K562 (cell line): ENCODE results near the gene MCC. TPM values are rescaled to one million over a fixed set of nuclear protein-coding genes. Genes with fewer than 3 reads are reported as not detected.

Source experiments
- ATAC-seq: fragments of 200-7000 bp; cut with Tn5 transposase; 3 replicates; pipeline ENCODE4 v1.9.1; 2020; ENCODE audit warnings: moderate library complexity
- BruUV-seq: library from RNA; stranded (reverse); fragments of 400-500 nt; replicated peaks from 2 replicates; lab custom pipeline; 2021; lab: Mats Ljungman, UMichigan
- CTCF ChIA-PET: fragments of 300-600 bp; formaldehyde crosslinking; extraction: SDS; loops from one replicate; lab custom pipeline; 2021; ENCODE audit warnings: low intra/inter-chr PET ratio; lab: Yijun Ruan, JAX
- POLR2A ChIA-PET: fragments of 300-600, 350-650 bp; sonication (Branson Sonifier 250); formaldehyde crosslinking; extraction: SDS; loops from one replicate; lab custom pipeline; 2021; ENCODE audit warnings: antibody characterized with exemption, inconsistent platforms; lab: Yijun Ruan, JAX
- DNase-seq, 4 experiments: peaks; one replicate each; pipeline versions ENCODE4 v3.0.0 to v3.0.0-alpha.2; 2011 to 2018; ENCODE audit warnings: low spot score in 3 of 4, mixed read lengths in 3 of 4; ENCODE audit errors: extremely low read depth in 1 of 4
- FAIRE-seq: peaks from 2 replicates; lab custom pipeline; 2011; peaks lifted over from hg19 to GRCh38; lab: Jason Lieb, UNC
- H2AFZ ChIP-seq: 2 replicates; pipeline ENCODE4 v1.6.0; 2011; ENCODE audit warnings: low read depth, low read length, control low read depth, inconsistent platforms
- H3K27ac ChIP-seq: fragments of 200-600 bp; 3 replicates; pipeline ENCODE4 v1.8.0; 2011; ENCODE audit warnings: low read depth, mild to moderate bottlenecking, control low read depth, inconsistent platforms, low read length, moderate library complexity, mixed read lengths; ENCODE audit errors: extremely low read depth
- H3K27me3 ChIP-seq, 2 experiments: fragments of 300-600 bp in 1 of 2; 2 replicates in 1 of 2; 3 replicates in 1 of 2; pipeline versions ENCODE4 v1.6.0 to v1.8.0; 2011; ENCODE audit warnings: inconsistent platforms in 2 of 2, low read length in 2 of 2, mild to moderate bottlenecking in 1 of 2, mixed read lengths in 1 of 2, moderate library complexity in 1 of 2; ENCODE audit not compliant: control insufficient read depth in 2 of 2, insufficient read depth in 2 of 2
- H3K36me3 ChIP-seq: fragments of 300-600 bp; 3 replicates; pipeline ENCODE4 v1.8.0; 2011; ENCODE audit warnings: mild to moderate bottlenecking, low read length, inconsistent platforms; ENCODE audit not compliant: control insufficient read depth, insufficient read depth
- H3K4me1 ChIP-seq, 2 experiments: fragments of 200-600 bp in 1 of 2; replicated peaks in 1 of 2; 2 replicates in 1 of 2; 3 replicates in 1 of 2; pipeline versions ENCODE4 v1.5.1 to v1.8.0; 2011; ENCODE audit warnings: inconsistent platforms in 2 of 2, low read length in 2 of 2, mild to moderate bottlenecking in 1 of 2, mixed read lengths in 1 of 2, moderate library complexity in 1 of 2; ENCODE audit not compliant: control insufficient read depth in 2 of 2, insufficient read depth in 2 of 2
- H3K4me2 ChIP-seq: 2 replicates; pipeline ENCODE4 v1.6.1; 2011; ENCODE audit warnings: low read length, control low read depth, inconsistent platforms, mixed read lengths; ENCODE audit not compliant: insufficient read depth
- H3K4me3 ChIP-seq: fragments of 200-600 bp; sonication (generic), shearing (Covaris generic); 2 replicates; pipeline ENCODE4 v1.5.1; 2016; ENCODE audit warnings: control low read depth, inconsistent platforms
- H3K79me2 ChIP-seq: fragments of 200-600 bp; 3 replicates; pipeline ENCODE4 v1.8.0; 2011; ENCODE audit warnings: low read length, inconsistent platforms; ENCODE audit not compliant: control insufficient read depth, insufficient read depth
- H3K9ac ChIP-seq, 2 experiments: 2 replicates each; pipeline versions ENCODE4 v1.6.0 to v1.6.1; 2011; ENCODE audit warnings: low read depth in 2 of 2, low read length in 2 of 2, control low read depth in 1 of 2, inconsistent platforms in 1 of 2, mild to moderate bottlenecking in 1 of 2, mixed read lengths in 1 of 2; ENCODE audit not compliant: insufficient read depth in 1 of 2
- H3K9me1 ChIP-seq: one replicate; pipeline ENCODE4 v1.6.0; 2011; ENCODE audit warnings: inconsistent platforms, mild to moderate bottlenecking, low read length, moderate library complexity; ENCODE audit not compliant: control insufficient read depth, insufficient read depth
- H3K9me3 ChIP-seq: replicated peaks from 2 replicates; pipeline ENCODE4 v1.5.1; 2011; ENCODE audit warnings: low read depth, low read length, inconsistent platforms; ENCODE audit not compliant: control insufficient read depth, insufficient read depth
- H4K20me1 ChIP-seq: replicated peaks from 2 replicates; pipeline ENCODE4 v1.6.1; 2011; ENCODE audit warnings: low read length, inconsistent platforms, mixed read lengths; ENCODE audit not compliant: control insufficient read depth, insufficient read depth
- CREB3 ChIP-seq: fragments of 450-650 bp; conservative IDR thresholded peaks from 2 replicates; pipeline ENCODE4 v1.6.1; 2016; ENCODE audit warnings: missing genetic modification characterization, low read depth, mild to moderate bottlenecking, missing compliant biosample characterization, moderate library complexity
- E2F3 ChIP-seq: fragments of 250-450 bp; sonication (Bioruptor Pico); IDR thresholded peaks from 2 replicates; pipeline ENCODE4 v1.4.0; 2020; ENCODE audit warnings: mild to moderate bottlenecking
- EHMT2 ChIP-seq: fragments of 450-650 bp; IDR thresholded peaks from 2 replicates; pipeline ENCODE4 v1.6.1; 2018; ENCODE audit warnings: antibody characterized with exemption
- GATAD2B ChIP-seq: fragments of 450-650 bp; IDR thresholded peaks from 2 replicates; pipeline ENCODE4 v1.6.1; 2017; ENCODE audit warnings: mild to moderate bottlenecking, borderline replicate concordance
- HDGF ChIP-seq: fragments of 450-650 bp; IDR thresholded peaks from 2 replicates; pipeline ENCODE4 v1.6.1; 2016
- PCBP2 ChIP-seq: fragments of 200-400 bp; formaldehyde crosslinking; IDR thresholded peaks from 2 replicates; pipeline ENCODE4 v1.6.1; 2018; ENCODE audit warnings: low read length, low read depth, mild to moderate bottlenecking, moderate library complexity; ENCODE audit not compliant: poor library complexity, severe bottlenecking
- PTTG1 ChIP-seq: fragments of 450-650 bp; IDR thresholded peaks from 2 replicates; pipeline ENCODE4 v1.6.1; 2016; ENCODE audit warnings: low read depth, mild to moderate bottlenecking, missing genetic modification characterization, missing compliant biosample characterization
- RFX1 ChIP-seq: fragments of 450-650 bp; IDR thresholded peaks from 2 replicates; pipeline ENCODE4 v1.6.1; 2016; ENCODE audit warnings: mild to moderate bottlenecking, moderate library complexity
- SIN3A ChIP-seq, 2 experiments: fragments of 150-350 bp in 1 of 2; IDR thresholded peaks; 2 replicates each; pipeline ENCODE4 v1.6.1; 2011 to 2016; ENCODE audit warnings: borderline replicate concordance in 2 of 2, low read depth in 2 of 2, low read length in 2 of 2, mild to moderate bottlenecking in 2 of 2, moderate library complexity in 2 of 2; ENCODE audit not compliant: control insufficient read depth in 1 of 2
- ZNF121 ChIP-seq: sonication (generic); formaldehyde crosslinking; conservative IDR thresholded peaks from 2 replicates; pipeline ENCODE4 v1.8.0; 2022; ENCODE audit warnings: missing genetic modification reagents
- WGBS: fragments of 100-300 bp; shearing (Covaris generic); methylation state at CpG from one replicate; pipeline ENCODE4 v1.1.6; 2016; ENCODE audit warnings: low coverage, mixed read lengths; ENCODE audit not compliant: insufficient coverage; ENCODE audit errors: missing lambda C conversion rate; 5-methylcytosine and 5-hydroxymethylcytosine counted together
- in situ Hi-C: fragments of 300-500 bp; cut with MboI; formaldehyde crosslinking; loops from 4 replicates; pipeline ENCODE4 v1.15.0; 2018; ENCODE audit warnings: inconsistent platforms, mixed read lengths
- intact Hi-C: fragments of 100-400 bp; cut with micrococcal nuclease; formaldehyde crosslinking; loops from 2 replicates; pipeline ENCODE4 v1.14.2; 2022
- polyA plus RNA-seq, 8 experiments: library from polyadenylated mRNA; depleted of rRNA in 4 of 8; stranded (reverse) in 5 of 8; unstranded in 3 of 8; fragments of >200 nt; fragmentation: Nextera tagmentation in 2 of 8; fragmentation: Illumina TruSeq in 1 of 8; extraction: Ambion mirVana in 2 of 8; extraction: Trizol in 1 of 8; gene quantifications; 2 replicates each; pipeline versions ENCODE4 v1.2.1 to v1.2.3, GENCODE V29; 2011 to 2014; ENCODE audit warnings: inconsistent platforms in 1 of 8, missing spikeins in 1 of 8
- total RNA-seq, 7 experiments: library from RNA; depleted of rRNA in 6 of 7; stranded (reverse); fragments of >200 nt in 6 of 7; fragmentation: Illumina TruSeq in 2 of 7; extraction: Trizol in 2 of 7; gene quantifications; 2 replicates each; pipeline versions ENCODE4 v1.2.1 to v1.2.3, GENCODE V29; 2011 to 2021; ENCODE audit warnings: low replicate concordance in 1 of 7

Gene MCC
- total and polyA plus RNA-seq, 9 of the 15 experiments (the other 6 are each of a cell fraction or from before 2014, with no cell fraction given) = 0.04 to 0.24 (median 0.06) TPM; not detected in 1

GRCh38 chr5:113103330-113103729 lies 384.9 kb downstream of the MCC start:
- Histone ChIP-seq H2AFZ (no peak overlapping the region), H3K9me3 (no peaks in the 10 kb centered on the region), H3K9me1 (no peaks in the 10 kb centered on the region), H3K79me2 (no peaks in the 10 kb centered on the region), H3K4me1 (no peaks in the 10 kb centered on the region), H3K4me3 (no peak overlapping the region), H3K4me2 (no peak overlapping the region), H3K27me3 (peaks cover 7 to 12% of the 10 kb centered on the region in 2 experiments; a peak in 4 of 5 replicates), H3K9ac (no peak overlapping the region), H4K20me1 (no peaks in the 10 kb centered on the region), H3K27ac (no peak overlapping the region), H3K36me3 (no peaks in the 10 kb centered on the region)
- ATAC-seq = no peak
- intact Hi-C loops = no loop called here
- TF ChIP-seq RFX1 (no peak), E2F3 (CRISPR knock-in tag) (no peak), PCBP2 (no peak), ZNF121 (no peak), GATAD2B (no peak), EHMT2 (no peak), PTTG1 (tag) (no peak), HDGF (no peak), SIN3A (IDR thresholded peaks at IDR 0.05; ENCODE audit: borderline replicate concordance in 2 of 2, control insufficient read depth in 1 of 2, low read depth in 2 of 2, low read length in 2 of 2) (no peak), CREB3 (tag) (no peak)
- WGBS = 16% methylated on average over 3 of the region's 3 CpGs
- ChIA-PET CTCF (no interaction called here), POLR2A (no interaction called here)
- in situ Hi-C loops = no loop called here
- no peak for DNase-seq
- no TSS peak for BruUV-seq
- FAIRE-seq = no peak
